NCI-H1092 treated with DMSO at 0.1 percent for 48 hours (cell line): Measurements from ENCODE around the gene TBXAS1.
A peak's percentile ranks its signal among the peaks of the same experiment; 100 is the strongest.

Experiments used
- DNase-seq: peaks from one replicate; lab custom pipeline; 2025; lab: John Stamatoyannopoulos, UW

Gene TBXAS1

DNA sequence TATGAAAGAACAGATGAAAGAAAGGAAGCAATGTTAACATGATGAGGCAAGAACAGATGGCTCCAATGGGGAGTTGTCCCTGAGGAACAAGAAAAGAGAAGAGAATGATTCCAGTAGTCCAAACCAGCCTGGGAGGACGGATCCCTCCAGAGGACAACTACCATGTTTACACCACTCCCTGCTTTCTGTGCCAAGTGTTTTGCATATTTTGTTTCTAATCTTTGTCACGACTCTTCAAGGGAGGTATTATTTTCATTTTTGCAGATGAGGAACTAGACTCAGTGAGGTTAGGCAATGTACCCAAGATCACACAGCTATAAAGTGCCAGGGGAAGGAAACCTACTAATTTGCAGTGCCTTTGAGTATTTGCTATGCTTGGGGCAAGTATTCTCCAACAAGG, 117.5 kb downstream of the TBXAS1 start:
- DNase-seq: no peak

DNA sequence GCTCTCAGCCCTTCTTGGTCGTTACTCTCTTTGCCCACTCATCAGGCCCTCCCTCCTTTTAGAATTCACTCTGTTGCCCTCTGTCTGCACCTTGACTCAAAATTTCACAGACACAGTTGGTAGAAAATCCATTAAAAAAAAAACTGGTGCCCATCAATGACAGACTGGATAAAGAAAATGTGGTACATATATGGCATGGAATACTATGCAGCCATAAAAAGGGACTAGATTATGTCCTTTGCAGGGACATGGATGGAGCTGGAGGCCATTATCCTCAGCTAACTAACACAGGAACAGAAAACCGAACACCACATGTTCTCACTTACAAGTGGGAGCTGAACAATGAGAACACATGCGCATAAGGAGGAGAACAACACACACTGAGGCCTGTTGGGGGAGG, 118.0 kb downstream of the TBXAS1 start:
- DNase-seq: no peak

DNA sequence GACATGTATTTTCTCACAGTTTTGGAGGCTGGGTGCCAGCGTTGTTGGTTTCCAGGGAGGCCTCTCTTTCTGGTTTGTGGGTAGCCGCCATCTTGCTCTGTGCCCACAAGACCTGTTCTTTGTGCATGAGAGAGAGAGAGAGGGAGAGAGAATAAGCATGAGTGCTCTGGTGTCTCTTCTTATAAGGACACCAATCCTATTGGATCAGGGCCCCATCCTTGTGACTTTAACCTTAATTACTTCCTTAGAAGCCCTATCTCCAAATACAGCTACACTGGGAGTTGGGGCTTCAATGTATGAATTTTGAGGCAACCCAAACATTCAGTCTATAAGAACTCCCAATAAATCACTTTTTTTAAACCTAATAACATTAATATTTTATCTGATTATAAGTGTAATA, 119.1 kb downstream of the TBXAS1 start:
- DNase-seq: no peak

- DNase-seq: no peak
Measured at GRCh38 chr7:139948587-139949335, 119.7 kb downstream of the TBXAS1 start.

- DNase-seq: no peak
Measured at GRCh38 chr7:139949629-139950028, 120.6 kb downstream of the TBXAS1 start.

- DNase-seq: peak; percentile 7
Measured at GRCh38 chr7:139950881-139951525, 121.9 kb downstream of the TBXAS1 start.

GRCh38 chr7:139953229-139953628, 124.2 kb downstream of the TBXAS1 start:
- DNase-seq: peak; percentile 17

GRCh38 chr7:139955109-139955820, 126.2 kb downstream of the TBXAS1 start:
- DNase-seq: no peak

DNA sequence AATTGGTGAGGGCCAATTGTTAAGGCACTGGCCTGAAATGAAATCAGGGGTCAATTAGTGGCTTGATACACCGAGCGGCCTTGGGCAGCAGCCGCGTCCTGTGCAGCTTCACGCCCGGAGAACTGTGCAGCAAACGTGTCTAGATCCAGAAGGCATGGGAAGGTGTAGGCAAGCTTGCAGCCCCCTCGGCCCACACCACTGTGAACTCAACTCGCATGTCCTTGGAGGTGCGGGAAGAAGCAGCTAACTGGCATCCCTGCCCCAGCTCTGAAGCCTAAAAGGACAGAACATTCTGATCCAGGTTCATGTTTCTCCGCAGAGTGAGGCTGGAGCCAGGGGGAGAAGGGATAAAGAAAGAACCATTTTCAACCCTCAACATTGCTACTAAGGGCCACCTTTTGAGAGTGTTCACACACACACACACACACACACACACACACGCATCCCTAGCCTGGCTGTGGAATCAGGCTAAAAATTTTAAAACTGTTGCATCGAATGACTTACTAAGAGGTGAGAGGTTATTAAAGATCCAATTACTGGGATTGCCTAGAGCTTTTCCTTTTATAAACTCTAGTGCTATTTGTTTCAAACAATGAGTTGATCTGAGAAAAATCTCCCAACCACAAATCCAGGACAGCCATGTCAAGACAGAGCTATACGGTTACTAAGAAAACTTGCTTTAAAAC, 129.7 kb downstream of the TBXAS1 start:
- no peak for DNase-seq

- no peak for DNase-seq
Measured at GRCh38 chr7:139959285-139959628, 130.2 kb downstream of the TBXAS1 start.

DNA sequence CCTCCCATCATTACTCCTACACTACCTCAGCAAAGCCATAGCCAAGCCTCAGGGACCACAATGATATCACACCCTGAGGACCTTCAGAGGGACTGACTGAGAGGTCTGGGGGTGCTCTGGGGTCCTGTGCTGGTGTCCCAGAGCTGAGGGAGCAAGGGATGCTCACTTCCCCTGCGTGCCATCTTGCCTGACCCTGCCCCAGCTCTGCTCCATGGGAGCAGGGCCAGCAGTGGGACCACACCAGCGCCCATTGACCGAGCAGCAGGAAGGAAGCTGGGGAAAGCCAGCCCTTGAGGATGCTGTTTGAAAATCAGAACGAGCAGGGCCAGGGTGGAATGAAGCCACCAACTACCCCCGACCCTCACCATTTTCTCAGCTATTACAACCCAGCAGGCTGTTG, 130.7 kb downstream of the TBXAS1 start:
- DNase-seq: no peak

GRCh38 chr7:139960157-139960556, 131.1 kb downstream of the TBXAS1 start:
- no peak for DNase-seq

DNA sequence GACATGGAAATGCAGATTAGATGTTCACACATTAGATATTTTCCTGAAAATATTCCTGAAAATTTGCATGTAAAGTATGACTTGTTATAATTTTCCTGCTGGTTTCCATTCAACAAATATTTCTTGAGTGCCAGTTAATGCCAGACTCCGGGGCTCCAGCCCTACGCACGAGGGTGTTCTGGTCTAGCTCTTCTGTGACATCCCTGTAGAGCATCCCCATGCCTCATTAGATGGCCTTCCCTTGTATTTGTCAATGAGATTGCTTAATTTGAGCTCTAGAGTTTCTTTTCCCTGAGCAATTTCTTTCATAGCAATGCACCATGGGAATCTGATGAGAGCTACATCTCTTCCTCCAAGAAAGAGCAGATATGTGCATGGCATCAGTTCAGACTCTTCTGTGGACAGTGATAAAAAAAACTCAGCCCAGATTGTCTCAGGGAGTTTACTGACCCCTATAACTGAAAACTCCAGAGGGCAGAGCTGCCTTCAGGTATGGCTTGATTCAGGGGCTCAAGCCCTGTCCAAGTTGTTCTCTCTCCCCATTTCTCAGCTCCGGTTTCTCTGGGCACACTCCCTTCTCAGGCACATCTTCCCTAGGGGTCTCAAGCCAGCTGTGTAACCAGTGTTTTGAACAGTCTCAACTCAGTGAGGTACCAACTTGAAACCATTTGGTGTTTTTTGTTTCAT, 137.0 kb downstream of the TBXAS1 start:
- DNase-seq: no peak

DNA sequence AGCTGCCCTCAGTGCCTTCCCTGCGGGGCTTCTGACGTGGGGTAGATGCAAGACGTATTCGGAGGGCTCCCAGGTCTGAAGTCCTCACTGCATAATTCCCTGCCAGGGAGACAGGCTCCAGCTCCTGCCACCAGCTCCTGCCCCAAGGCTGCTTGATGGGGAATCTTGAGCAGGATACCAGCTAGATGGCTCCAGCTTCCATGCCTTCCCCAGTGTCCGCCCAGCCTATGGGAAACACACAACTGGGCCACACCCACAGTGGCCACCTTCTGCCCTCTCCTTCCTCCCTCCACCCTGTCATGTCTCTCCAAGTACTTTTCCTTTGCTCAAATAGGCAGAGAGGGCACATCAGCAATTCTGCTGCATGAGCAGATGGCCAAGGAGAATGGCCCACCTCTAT, 137.9 kb downstream of the TBXAS1 start:
- no peak for DNase-seq

- no peak for DNase-seq
Measured at GRCh38 chr7:139968931-139969330, 139.9 kb downstream of the TBXAS1 start.

DNA sequence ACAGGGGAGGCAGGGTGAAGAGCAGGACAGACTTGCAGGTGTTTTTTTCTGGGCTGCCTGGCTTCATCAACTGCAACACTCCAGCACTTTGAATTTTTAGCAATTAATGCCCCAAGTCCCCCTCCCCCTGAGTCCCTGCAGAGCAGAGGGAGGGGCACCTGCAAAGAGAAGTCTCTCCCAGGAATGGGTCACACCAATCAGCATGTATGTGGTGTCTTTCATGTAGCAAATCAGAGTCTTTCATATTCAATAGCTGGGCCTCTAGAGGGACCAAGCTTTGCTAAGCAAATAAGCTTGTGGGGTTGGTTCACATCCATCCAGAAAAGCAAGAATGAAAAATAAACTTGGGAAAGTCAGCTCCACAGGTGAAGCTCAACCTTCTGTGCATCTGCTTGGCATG, 143.0 kb downstream of the TBXAS1 start:
- peak; percentile 23 for DNase-seq

DNA sequence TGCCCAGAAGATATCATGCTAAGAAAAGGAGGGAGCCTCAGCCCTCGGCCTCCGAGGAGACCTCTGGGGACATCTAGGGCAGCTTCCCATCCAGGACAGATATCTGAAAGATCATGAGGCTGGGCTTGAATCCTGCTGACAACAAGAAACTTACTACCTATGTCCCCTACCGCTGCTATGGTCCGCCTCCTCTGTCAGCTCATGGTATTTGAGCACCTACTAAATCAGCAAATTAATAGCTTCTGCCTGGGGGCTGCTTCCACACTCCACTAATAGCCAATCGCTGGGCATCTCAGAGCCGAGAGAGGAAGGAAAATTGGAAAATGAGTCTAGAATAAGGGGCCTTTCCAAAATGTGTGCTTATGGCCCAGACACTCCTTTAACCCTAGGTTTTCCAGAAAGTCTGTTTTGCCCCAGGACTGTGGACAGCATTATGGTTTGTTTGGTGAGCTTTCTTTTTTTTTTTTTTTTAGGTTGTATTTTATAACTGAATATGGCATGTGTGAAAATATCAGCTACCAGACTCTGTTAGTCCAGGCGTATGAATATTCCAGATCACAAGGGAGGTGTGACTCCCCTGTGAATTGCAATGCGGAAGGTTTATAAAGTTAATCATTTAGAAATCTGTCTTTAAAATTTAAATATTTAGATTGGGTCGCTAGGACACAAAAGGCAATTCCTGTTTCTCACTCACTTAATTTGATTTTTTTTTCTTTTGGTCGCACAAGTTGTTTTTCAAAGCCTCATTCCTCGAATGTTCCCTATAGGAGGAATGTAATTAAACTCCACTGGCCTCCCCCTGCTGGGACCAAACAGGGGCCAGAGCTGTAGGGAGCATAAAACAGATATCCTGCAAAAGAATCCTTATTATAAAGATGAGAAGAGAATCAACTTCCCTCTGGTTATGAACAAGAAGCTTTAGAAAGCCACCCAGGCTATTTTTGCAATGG, 144.3 kb downstream of the TBXAS1 start:
- no peak for DNase-seq

- no peak for DNase-seq
Measured at GRCh38 chr7:139974179-139974811, 145.2 kb downstream of the TBXAS1 start.

- DNase-seq: no peak
Measured at GRCh38 chr7:139976055-139976837, 147.2 kb downstream of the TBXAS1 start.
